Measurements from ENCODE around the gene ZNF764. TPM values are rescaled to one million over a fixed set of nuclear protein-coding genes. Genes with fewer than 3 reads are reported as not detected.

The ZNF764 gene
- total and polyA plus RNA-seq, 9 of the 15 experiments (the other 6 are each of a cell fraction or from before 2014, with no cell fraction given): 0.69 to 10.1 (median 4.1) TPM

DNA sequence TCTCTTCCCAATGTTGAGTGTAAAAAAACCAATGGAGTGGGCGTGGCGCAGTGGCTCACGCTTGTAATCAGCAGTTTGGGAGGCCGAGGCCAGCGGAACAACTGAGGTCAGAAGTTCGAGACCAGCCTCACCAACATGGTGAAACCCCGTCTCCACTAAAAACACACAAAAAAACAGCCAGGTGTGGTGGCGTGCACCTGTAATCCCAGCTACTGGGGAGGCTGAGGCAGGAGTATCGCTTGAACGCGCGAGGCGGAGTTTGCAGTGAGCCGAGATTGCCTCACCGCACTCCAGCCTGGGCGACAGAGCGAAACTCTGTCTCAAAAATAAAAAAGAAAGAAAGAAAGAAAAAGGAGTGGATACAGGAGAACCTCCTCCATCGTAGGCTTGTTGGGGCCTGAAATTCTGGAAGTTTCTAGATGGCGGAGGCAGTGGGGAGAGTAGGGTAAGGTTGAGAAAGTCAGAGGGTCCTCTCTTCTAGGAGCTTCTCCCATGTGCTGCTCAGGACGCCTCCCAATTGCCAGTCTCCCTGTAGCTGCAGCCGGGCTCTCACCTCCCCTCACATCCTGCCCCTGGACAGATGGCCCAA lies 709 bp upstream of the ZNF764 start (continued):
- TF ChIP-seq, protein P1, sequence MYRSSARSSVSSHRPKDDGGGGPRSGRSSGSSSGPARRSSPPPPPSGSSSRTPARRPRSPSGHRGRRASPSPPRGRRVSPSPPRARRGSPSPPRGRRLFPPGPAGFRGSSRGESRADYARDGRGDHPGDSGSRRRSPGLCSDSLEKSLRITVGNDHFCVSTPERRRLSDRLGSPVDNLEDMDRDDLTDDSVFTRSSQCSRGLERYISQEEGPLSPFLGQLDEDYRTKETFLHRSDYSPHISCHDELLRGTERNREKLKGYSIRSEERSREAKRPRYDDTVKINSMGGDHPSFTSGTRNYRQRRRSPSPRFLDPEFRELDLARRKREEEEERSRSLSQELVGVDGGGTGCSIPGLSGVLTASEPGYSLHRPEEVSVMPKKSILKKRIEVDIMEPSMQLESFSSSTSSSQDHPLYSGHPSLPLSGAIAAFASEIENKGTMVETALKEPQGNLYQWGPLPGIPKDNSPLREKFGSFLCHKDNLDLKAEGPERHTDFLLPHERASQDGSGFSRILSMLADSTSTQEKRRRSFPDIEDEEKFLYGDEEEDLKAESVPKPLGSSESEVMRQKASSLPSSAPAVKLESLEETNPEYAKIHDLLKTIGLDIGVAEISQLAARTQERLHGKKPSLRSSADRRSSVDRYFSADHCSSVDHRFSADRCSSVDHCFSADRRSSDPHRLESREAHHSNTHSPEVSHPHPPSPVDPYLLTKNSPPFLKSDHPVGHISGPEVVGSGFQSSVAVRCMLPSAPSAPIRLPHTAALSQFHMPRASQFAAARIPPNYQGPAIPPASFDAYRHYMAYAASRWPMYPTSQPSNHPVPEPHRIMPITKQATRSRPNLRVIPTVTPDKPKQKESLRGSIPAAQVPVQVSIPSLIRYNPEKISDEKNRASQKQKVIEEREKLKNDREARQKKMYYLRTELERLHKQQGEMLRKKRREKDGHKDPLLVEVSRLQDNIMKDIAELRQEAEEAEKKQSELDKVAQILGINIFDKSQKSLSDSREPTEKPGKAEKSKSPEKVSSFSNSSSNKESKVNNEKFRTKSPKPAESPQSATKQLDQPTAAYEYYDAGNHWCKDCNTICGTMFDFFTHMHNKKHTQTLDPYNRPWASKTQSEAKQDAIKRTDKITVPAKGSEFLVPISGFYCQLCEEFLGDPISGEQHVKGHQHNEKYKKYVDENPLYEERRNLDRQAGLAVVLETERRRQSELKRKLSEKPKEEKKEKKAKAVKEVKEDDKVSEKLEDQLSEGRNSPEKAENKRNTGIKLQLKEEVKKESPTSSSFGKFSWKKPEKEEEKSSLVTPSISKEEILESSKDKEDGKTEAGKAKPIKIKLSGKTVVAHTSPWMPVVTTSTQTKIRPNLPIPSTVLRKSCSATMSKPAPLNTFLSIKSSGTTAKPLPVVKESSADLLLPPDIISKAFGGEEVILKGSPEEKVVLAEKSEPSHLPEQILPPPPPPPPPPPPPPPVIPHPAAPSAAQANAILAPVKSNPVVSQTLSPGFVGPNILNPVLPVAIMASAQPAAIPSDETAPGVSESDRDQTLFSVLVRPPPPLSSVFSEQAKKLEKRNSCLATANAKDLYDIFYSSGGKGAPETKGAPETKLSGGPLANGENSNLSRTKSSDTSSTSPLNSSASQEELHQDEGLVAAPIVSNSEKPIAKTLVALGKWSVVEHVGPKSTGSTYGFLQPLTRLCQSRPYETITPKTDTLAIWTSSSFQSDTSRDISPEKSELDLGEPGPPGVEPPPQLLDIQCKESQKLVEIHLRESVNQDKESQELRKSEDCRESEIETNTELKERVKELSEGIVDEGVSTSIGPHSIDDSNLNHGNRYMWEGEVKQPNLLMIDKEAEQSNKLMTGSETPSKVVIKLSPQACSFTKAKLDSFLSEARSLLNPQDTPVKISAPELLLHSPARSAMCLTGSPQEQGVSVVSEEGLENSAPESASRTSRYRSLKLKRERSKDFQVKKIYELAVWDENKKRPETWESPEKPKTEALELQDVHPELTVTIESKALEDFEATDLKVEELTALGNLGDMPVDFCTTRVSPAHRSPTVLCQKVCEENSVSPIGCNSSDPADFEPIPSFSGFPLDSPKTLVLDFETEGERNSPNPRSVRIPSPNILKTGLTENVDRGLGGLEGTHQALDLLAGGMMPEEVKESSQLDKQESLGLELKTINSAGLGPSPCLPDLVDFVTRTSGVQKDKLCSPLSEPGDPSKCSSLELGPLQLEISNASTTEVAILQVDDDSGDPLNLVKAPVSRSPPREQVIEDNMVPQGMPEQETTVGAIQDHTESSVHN (IDR thresholded peaks at IDR 0.05; ENCODE audit: borderline replicate concordance in 1 of 2, low read depth in 1 of 2): no peak
- TF ChIP-seq TARDBP (IDR thresholded peaks at IDR 0.05) (no peak), ZNF699 (CRISPR knock-in tag; IDR thresholded peaks at IDR 0.05; ENCODE audit: insufficient replicate concordance) (no peak), WHSC1 (IDR thresholded peaks at IDR 0.05; ENCODE audit: low read length) (no peak), ADNP (tag; IDR thresholded peaks at IDR 0.05) (peak; percentile 100), DDX20 (tag; IDR thresholded peaks at IDR 0.05; ENCODE audit: low read depth) (no peak), ZNF133 (CRISPR knock-in tag; IDR thresholded peaks at IDR 0.05) (no peak), CEBPG (CRISPR knock-in tag; IDR thresholded peaks at IDR 0.05) (peak; percentile 48; the same call in 1 of the 2 replicates), CEBPG (tag; conservative IDR thresholded peaks at IDR 0.05 in 1 of 2, IDR thresholded peaks at IDR 0.05 in 1 of 2) (peak; percentile 49 to 74; a peak in 3 of 4 replicates), NFATC3 (IDR thresholded peaks at IDR 0.05) (no peak; the same call in 1 of the 2 replicates), FOXM1 (IDR thresholded peaks at IDR 0.05; ENCODE audit: low read depth) (no peak), FOXM1 (CRISPR knock-in tag; IDR thresholded peaks at IDR 0.05; ENCODE audit: low read depth) (0 out of 2 replicates have a peak, but pooled peaks have one; percentile 23), MECOM (CRISPR knock-in tag; IDR thresholded peaks at IDR 0.05) (0 out of 2 replicates have a peak, but pooled peaks have one; percentile 16), PML (IDR thresholded peaks at IDR 0.05; ENCODE audit: low read length) (no peak), ZC3H11A (IDR thresholded peaks at IDR 0.05; ENCODE audit: low read depth, low read length) (no peak), ZNF780A (CRISPR knock-in tag; IDR thresholded peaks at IDR 0.05) (no peak), ZNF23 (CRISPR knock-in tag; IDR thresholded peaks at IDR 0.05) (no peak), MTA2 (IDR thresholded peaks at IDR 0.05; ENCODE audit: low read depth) (no peak), FUS (optimal IDR thresholded peaks at IDR 0.05; ENCODE audit: low read depth, low read length) (no peak), PCBP2 (IDR thresholded peaks at IDR 0.05; ENCODE audit: low read depth, low read length, poor library complexity, severe bottlenecking) (no peak), GABPB2 (CRISPR knock-in tag; conservative IDR thresholded peaks at IDR 0.05) (no peak), KDM1A (IDR thresholded peaks at IDR 0.05) (peak; percentile 76 to 84), EZH2 (IDR thresholded peaks at IDR 0.05; ENCODE audit: borderline replicate concordance, low read depth, low read length) (no peak), CREB1 (IDR thresholded peaks at IDR 0.05) (no peak), CREB1 (CRISPR knock-in tag; IDR thresholded peaks at IDR 0.05) (0 out of 2 replicates have a peak, but pooled peaks have one; percentile 34)

All from K562 (cell line).